HCT116 (cell line): ENCODE data around the gene CBX8. TPM values are rescaled to one million over a fixed set of nuclear protein-coding genes. Genes with fewer than 3 reads are reported as not detected.

Source experiments
- ATAC-seq: fragments of 200-7000 bp; cut with Tn5 transposase; 2 replicates; pipeline ENCODE4 v1.9.1; 2020; ENCODE audit warnings: mild to moderate bottlenecking, moderate library complexity
- BruUV-seq: library from RNA; stranded (reverse); fragments of 400-500 nt; replicated peaks from 2 replicates; lab custom pipeline; 2021; lab: Mats Ljungman, UMichigan
- CTCF ChIA-PET: fragments of 300-600 bp; sonication (Branson Sonifier 250); formaldehyde crosslinking; loops from one replicate; lab custom pipeline; 2021; ENCODE audit warnings: antibody characterized with exemption; lab: Charles Lee
- POLR2A ChIA-PET: fragments of 300-600, 350-600 bp; sonication (Branson Sonifier 250); formaldehyde crosslinking; loops from one replicate; lab custom pipeline; 2021; ENCODE audit warnings: antibody characterized with exemption; lab: Charles Lee
- RAD21 ChIA-PET, 2 experiments: fragments of 300-600 bp; sonication (Branson Sonifier 250); formaldehyde crosslinking; loops; one replicate each; lab custom pipeline; 2023; ENCODE audit warnings: low total read pairs in 2 of 2; ENCODE audit not compliant: uncharacterized antibody in 2 of 2, unreplicated experiment in 2 of 2, low non-redundant PET in 1 of 2; lab: Charles Lee
- DNase-seq: peaks from one replicate; pipeline ENCODE4 v3.0.0-alpha.2; 2010; ENCODE audit warnings: low read depth, low spot score
- H2AFZ ChIP-seq: fragments of 200-600 bp; shearing (Covaris generic), sonication (generic); 2 replicates; pipeline ENCODE4 v1.6.1; 2017; ENCODE audit warnings: low read depth, mixed run types, mixed read lengths, antibody characterized with exemption, low read length; ENCODE audit not compliant: poor library complexity, severe bottlenecking
- H3K27ac ChIP-seq: 2 replicates; pipeline ENCODE4 v1.5.1; 2012; ENCODE audit warnings: low read depth, low read length
- H3K27me3 ChIP-seq: fragments of 200-600 bp; sonication (generic); 2 replicates; pipeline ENCODE4 v1.6.1; 2016; ENCODE audit warnings: mixed run types, low read length, mixed read lengths; ENCODE audit not compliant: insufficient read depth
- H3K36me3 ChIP-seq, 2 experiments: fragments of 200-500 bp in 1 of 2; fragments of 200-600 bp in 1 of 2; sonication (Bioruptor generic) in 1 of 2; sonication (generic) in 1 of 2; 2 replicates each; pipeline versions ENCODE4 v1.5.1 to v1.6.1; 2014 to 2016; ENCODE audit warnings: low read length in 2 of 2, inconsistent platforms in 1 of 2, mixed read lengths in 1 of 2, mixed run types in 1 of 2; ENCODE audit not compliant: insufficient read depth in 2 of 2, control insufficient read depth in 1 of 2
- H3K4me1 ChIP-seq, 2 experiments: fragments of 200-600 bp in 1 of 2; sonication (generic) in 1 of 2; 2 replicates each; pipeline versions ENCODE4 v1.5.1 to v1.6.1; 2012 to 2017; ENCODE audit warnings: low read length in 2 of 2, inconsistent platforms in 1 of 2, mild to moderate bottlenecking in 1 of 2, mixed read lengths in 1 of 2, mixed run types in 1 of 2, moderate library complexity in 1 of 2; ENCODE audit not compliant: insufficient read depth in 2 of 2, control insufficient read depth in 1 of 2
- H3K4me2 ChIP-seq: fragments of 200-600 bp; sonication (generic); 2 replicates; pipeline ENCODE4 v1.6.1; 2017; ENCODE audit warnings: mixed run types, low read length, mixed read lengths
- H3K4me3 ChIP-seq, 2 experiments: fragments of 200-600 bp in 1 of 2; sonication (generic) in 1 of 2; replicated peaks in 1 of 2; 2 replicates each; pipeline ENCODE4 v1.5.1; 2011 to 2016; ENCODE audit warnings: low read length in 2 of 2, control low read depth in 1 of 2, low read depth in 1 of 2, mild to moderate bottlenecking in 1 of 2, mixed read lengths in 1 of 2, mixed run types in 1 of 2
- H3K79me2 ChIP-seq: fragments of 200-600 bp; sonication (generic); 2 replicates; pipeline ENCODE4 v1.6.1; 2017; ENCODE audit warnings: mild to moderate bottlenecking, mixed run types, low read length, moderate library complexity, mixed read lengths; ENCODE audit not compliant: insufficient read depth
- H3K9ac ChIP-seq: fragments of 200-600 bp; sonication (generic); 2 replicates; pipeline ENCODE4 v1.6.1; 2016; ENCODE audit warnings: low read length, mixed read lengths
- H3K9me2 ChIP-seq: fragments of 200-600 bp; sonication (generic), shearing (Covaris generic); 2 replicates; pipeline ENCODE4 v1.6.1; 2017; ENCODE audit warnings: mixed run types, mild to moderate bottlenecking, moderate library complexity; ENCODE audit not compliant: insufficient read depth
- H3K9me3 ChIP-seq, 2 experiments: fragments of 200-500 bp in 1 of 2; fragments of 200-600 bp in 1 of 2; sonication (Bioruptor generic) in 1 of 2; sonication (generic) in 1 of 2; 2 replicates each; pipeline ENCODE4 v1.6.1; 2014 to 2017; ENCODE audit warnings: low read length in 2 of 2, mixed read lengths in 2 of 2, inconsistent platforms in 1 of 2, low read depth in 1 of 2, mild to moderate bottlenecking in 1 of 2, mixed run types in 1 of 2, moderate library complexity in 1 of 2; ENCODE audit not compliant: control insufficient read depth in 1 of 2, insufficient read depth in 1 of 2
- H4K20me1 ChIP-seq: fragments of 200-600 bp; sonication (generic), shearing (Covaris generic); 2 replicates; pipeline ENCODE4 v1.6.1; 2017; ENCODE audit warnings: mixed run types, mild to moderate bottlenecking, moderate library complexity; ENCODE audit not compliant: insufficient read depth
- CBX3 ChIP-seq: IDR thresholded peaks from 2 replicates; pipeline ENCODE4 v1.6.1; 2012; ENCODE audit warnings: low read depth
- CEBPB ChIP-seq: IDR thresholded peaks from 2 replicates; pipeline ENCODE4 v1.6.1; 2012; ENCODE audit warnings: low read depth
- EGR1 ChIP-seq: IDR thresholded peaks from 2 replicates; pipeline ENCODE4 v1.6.1; 2012; ENCODE audit warnings: low read depth
- ELF1 ChIP-seq: IDR thresholded peaks from 2 replicates; pipeline ENCODE4 v1.6.1; 2012; ENCODE audit warnings: low read depth, borderline replicate concordance
- EZH2phosphoT487 ChIP-seq: fragments of 200-600 bp; IDR thresholded peaks from 2 replicates; pipeline ENCODE4 v1.6.1; 2018; ENCODE audit warnings: antibody characterized with exemption, borderline replicate concordance
- FOSL1 ChIP-seq: IDR thresholded peaks from 2 replicates; pipeline ENCODE4 v1.6.1; 2012; ENCODE audit warnings: low read depth
- JUND ChIP-seq: IDR thresholded peaks from 2 replicates; pipeline ENCODE4 v1.6.1; 2012
- POLR2A ChIP-seq: IDR thresholded peaks from 2 replicates; pipeline ENCODE4 v1.7.0; 2011; ENCODE audit warnings: borderline replicate concordance; ENCODE audit not compliant: insufficient read depth, insufficient read length; ENCODE audit errors: extremely low read depth
- POLR2AphosphoS5 ChIP-seq: IDR thresholded peaks from 2 replicates; pipeline ENCODE4 v1.6.1; 2011; ENCODE audit warnings: mild to moderate bottlenecking, low read depth, low read length, moderate library complexity
- REST ChIP-seq: IDR thresholded peaks from 2 replicates; pipeline ENCODE4 v1.6.1; 2012; ENCODE audit warnings: low read depth
- SIN3A ChIP-seq: IDR thresholded peaks from 2 replicates; pipeline ENCODE4 v1.6.1; 2012; ENCODE audit warnings: low read depth
- SP1 ChIP-seq: IDR thresholded peaks from 2 replicates; pipeline ENCODE4 v1.6.1; 2012; ENCODE audit warnings: low read depth
- TCF7L2 ChIP-seq: IDR thresholded peaks from 2 replicates; pipeline ENCODE4 v1.7.0; 2011; ENCODE audit warnings: borderline replicate concordance, inconsistent platforms; ENCODE audit not compliant: insufficient read depth, insufficient read length; ENCODE audit errors: extremely low read depth
- YY1 ChIP-seq: IDR thresholded peaks from 2 replicates; pipeline ENCODE4 v1.6.1; 2011; ENCODE audit warnings: low read length, low read depth, moderate library complexity, mild to moderate bottlenecking; ENCODE audit not compliant: insufficient replicate concordance; ENCODE audit errors: extremely low read depth
- ZBTB33 ChIP-seq: IDR thresholded peaks from 2 replicates; pipeline ENCODE4 v1.6.1; 2011; ENCODE audit warnings: mild to moderate bottlenecking, low read length, moderate library complexity; ENCODE audit not compliant: insufficient replicate concordance; ENCODE audit errors: extremely low read depth
- ZFX ChIP-seq: fragments of 450-650 bp; IDR thresholded peaks from 2 replicates; pipeline ENCODE4 v1.6.1; 2017
- intact Hi-C: fragments of 100-400 bp; cut with micrococcal nuclease; formaldehyde crosslinking; loops from 2 replicates; pipeline ENCODE4 v1.10.0; 2022
- total RNA-seq: library from RNA; stranded (reverse); gene quantifications from one replicate; pipeline ENCODE4 v1.2.1, GENCODE V29; 2021; ENCODE audit not compliant: unreplicated experiment
- TF ChIP-seq, protein P1 (sequence below): IDR thresholded peaks from 2 replicates; pipeline ENCODE4 v1.6.1; 2012
- TF ChIP-seq, protein P2 (sequence below), 3 experiments: fragments of 200-600 bp in 1 of 3; sonication (generic) in 1 of 3; IDR thresholded peaks in 2 of 3; conservative IDR thresholded peaks in 1 of 3; 2 replicates each; pipeline ENCODE4 v1.5.1; 2012 to 2017; ENCODE audit warnings: low read depth in 2 of 3, low read length in 2 of 3, antibody characterized with exemption in 1 of 3, borderline replicate concordance in 1 of 3, control low read depth in 1 of 3, mild to moderate bottlenecking in 1 of 3, mixed read lengths in 1 of 3, mixed run types in 1 of 3, moderate library complexity in 1 of 3; ENCODE audit not compliant: insufficient read depth in 1 of 3
- TF ChIP-seq, protein P3 (sequence below): IDR thresholded peaks from 2 replicates; pipeline ENCODE4 v1.6.1; 2012

CBX8 gene
- total RNA-seq, 1 experiment from 2014 or later, result 29.0 TPM

GRCh38 chr17:79826204-79826680 is 29.4 kb upstream of the CBX8 start:
- RAD21 ChIA-PET, result no interaction called here
- intact Hi-C loops, result no loop called here
- H3K4me3 ChIP-seq, result no peak overlapping the region
- no peak overlapping the region for H3K9ac ChIP-seq
- H3K4me2 ChIP-seq, result no peak overlapping the region
- CTCF ChIA-PET, result interaction anchor here (0.6 kb wide), 1 partner anchor 13 kb away, joined by 3 read pairs; the partner anchor contains the start of gene CBX4
- POLR2A ChIA-PET, result no interaction called here
- no peak overlapping the region for H3K27ac ChIP-seq
- no peak overlapping the region for H2AFZ ChIP-seq
- DNase-seq (no peak), ATAC-seq (no peak)
- no peaks in the 10 kb centered on the region for H3K27me3 ChIP-seq
- no peaks in the 10 kb centered on the region for H4K20me1 ChIP-seq
- H3K79me2 ChIP-seq, result no peaks in the 10 kb centered on the region
- no TSS peak for BruUV-seq
- H3K4me1 ChIP-seq, result peaks cover 18 to 22% of the 10 kb centered on the region in 2 experiments; a peak in 3 of 4 replicates
- H3K9me2 ChIP-seq, result no peaks in the 10 kb centered on the region
- no peaks in the 10 kb centered on the region for H3K9me3 ChIP-seq
- TF ChIP-seq ELF1 (no peak), REST (no peak), FOSL1 (no peak), CEBPB (no peak), JUND (no peak), TCF7L2 (no peak), POLR2A (no peak), SIN3A (no peak), ZBTB33 (no peak), POLR2AphosphoS5 (no peak), YY1 (no peak), CBX3 (no peak), SP1 (no peak), EZH2phosphoT487 (no peak), ZFX (no peak), EGR1 (no peak)
- TF ChIP-seq, protein P1, sequence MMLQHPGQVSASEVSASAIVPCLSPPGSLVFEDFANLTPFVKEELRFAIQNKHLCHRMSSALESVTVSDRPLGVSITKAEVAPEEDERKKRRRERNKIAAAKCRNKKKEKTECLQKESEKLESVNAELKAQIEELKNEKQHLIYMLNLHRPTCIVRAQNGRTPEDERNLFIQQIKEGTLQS, result no peak
- TF ChIP-seq, protein P2, sequence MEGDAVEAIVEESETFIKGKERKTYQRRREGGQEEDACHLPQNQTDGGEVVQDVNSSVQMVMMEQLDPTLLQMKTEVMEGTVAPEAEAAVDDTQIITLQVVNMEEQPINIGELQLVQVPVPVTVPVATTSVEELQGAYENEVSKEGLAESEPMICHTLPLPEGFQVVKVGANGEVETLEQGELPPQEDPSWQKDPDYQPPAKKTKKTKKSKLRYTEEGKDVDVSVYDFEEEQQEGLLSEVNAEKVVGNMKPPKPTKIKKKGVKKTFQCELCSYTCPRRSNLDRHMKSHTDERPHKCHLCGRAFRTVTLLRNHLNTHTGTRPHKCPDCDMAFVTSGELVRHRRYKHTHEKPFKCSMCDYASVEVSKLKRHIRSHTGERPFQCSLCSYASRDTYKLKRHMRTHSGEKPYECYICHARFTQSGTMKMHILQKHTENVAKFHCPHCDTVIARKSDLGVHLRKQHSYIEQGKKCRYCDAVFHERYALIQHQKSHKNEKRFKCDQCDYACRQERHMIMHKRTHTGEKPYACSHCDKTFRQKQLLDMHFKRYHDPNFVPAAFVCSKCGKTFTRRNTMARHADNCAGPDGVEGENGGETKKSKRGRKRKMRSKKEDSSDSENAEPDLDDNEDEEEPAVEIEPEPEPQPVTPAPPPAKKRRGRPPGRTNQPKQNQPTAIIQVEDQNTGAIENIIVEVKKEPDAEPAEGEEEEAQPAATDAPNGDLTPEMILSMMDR (IDR thresholded peaks at IDR 0.05 in 2 of 3, conservative IDR thresholded peaks at IDR 0.05 in 1 of 3; ENCODE audit: borderline replicate concordance in 1 of 3, insufficient read depth in 1 of 3, low read depth in 2 of 3, low read length in 2 of 3), result no peak
- TF ChIP-seq, protein P3, sequence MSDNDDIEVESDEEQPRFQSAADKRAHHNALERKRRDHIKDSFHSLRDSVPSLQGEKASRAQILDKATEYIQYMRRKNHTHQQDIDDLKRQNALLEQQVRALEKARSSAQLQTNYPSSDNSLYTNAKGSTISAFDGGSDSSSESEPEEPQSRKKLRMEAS, result no peak
- H3K36me3 ChIP-seq, result no peaks in the 10 kb centered on the region
